GM21619 (cell line): ENCODE measurements around the gene FOXM1.
"Not testable (repeated sequence)": the region's sequence is repeated elsewhere in the genome, so short reads cannot be mapped to it uniquely, and the experiment has no call there.

Experiments used
- ATAC-seq: cut with Tn5 transposase; IDR thresholded peaks from one replicate; pipeline ENCODE4 v1.9.1; 2021; ENCODE audit not compliant: unreplicated experiment

Gene FOXM1

GRCh38 chr12:2884810-2885209 lies 7.8 kb upstream of the FOXM1 start:
- ATAC-seq: no peak

- no peak for ATAC-seq
Measured at GRCh38 chr12:2879853-2880252, 2.9 kb upstream of the FOXM1 start.

- ATAC-seq: no peak
Measured at GRCh38 chr12:2877953-2878732, 1.2 kb upstream of the FOXM1 start.

- peak; percentile 39 for ATAC-seq
Measured at GRCh38 chr12:2876431-2877046, 435 bp downstream of the FOXM1 start.

- ATAC-seq: not testable (repeated sequence)
Measured at GRCh38 chr12:2868986-2869632, 7.9 kb downstream of the FOXM1 start.

- ATAC-seq: no peak
Measured at GRCh38 chr12:2864198-2864597, 12.8 kb downstream of the FOXM1 start.

GRCh38 chr12:2863402-2863801 lies 13.6 kb downstream of the FOXM1 start:
- ATAC-seq: not testable (repeated sequence)

GRCh38 chr12:2862876-2863275 lies 14.1 kb downstream of the FOXM1 start:
- no peak for ATAC-seq

GRCh38 chr12:2860170-2860569 lies 16.8 kb downstream of the FOXM1 start:
- no peak for ATAC-seq

- ATAC-seq: no peak
Measured at GRCh38 chr12:2858944-2859421, 18.0 kb downstream of the FOXM1 start.

GRCh38 chr12:2858334-2858733 lies 18.6 kb downstream of the FOXM1 start:
- ATAC-seq: no peak

GRCh38 chr12:2857576-2857975 lies 19.4 kb downstream of the FOXM1 start:
- no peak for ATAC-seq

GRCh38 chr12:2857021-2857431 lies 19.9 kb downstream of the FOXM1 start, which contains the start of gene TEX52:
Gene TEX52, minus strand, starts transcription at chr12:2857039. Its CDS starts 13 bp downstream, at chr12:2857026.
- ATAC-seq: no peak

- no peak for ATAC-seq
Measured at GRCh38 chr12:2856051-2856450, 20.9 kb downstream of the FOXM1 start.

- ATAC-seq: no peak
Measured at GRCh38 chr12:2855546-2855945, 21.4 kb downstream of the FOXM1 start.

- ATAC-seq: no peak
Measured at GRCh38 chr12:2854669-2855453, 22.1 kb downstream of the FOXM1 start.

- ATAC-seq: no peak
Measured at GRCh38 chr12:2853626-2854025, 23.3 kb downstream of the FOXM1 start.

GRCh38 chr12:2851931-2852330 lies 25.0 kb downstream of the FOXM1 start:
- ATAC-seq: no peak

GRCh38 chr12:2845280-2845679 lies 31.7 kb downstream of the FOXM1 start:
- no peak for ATAC-seq

- no peak for ATAC-seq
Measured at GRCh38 chr12:2844786-2845185, 32.2 kb downstream of the FOXM1 start.

GRCh38 chr12:2842948-2843347 lies 34.0 kb downstream of the FOXM1 start:
- ATAC-seq: no peak
